Ectodermal cell (in vitro differentiated cells): ENCODE data around the gene TNS3.

Source experiments
- H3K27ac ChIP-seq: 2 replicates; pipeline ENCODE4 v1.7.0; 2013; ENCODE audit warnings: mild to moderate bottlenecking, low read depth, low read length; ENCODE audit not compliant: insufficient read depth, poor library complexity, severe bottlenecking
- H3K27me3 ChIP-seq: 2 replicates; pipeline ENCODE4 v1.7.0; 2013; ENCODE audit warnings: mild to moderate bottlenecking, low read length; ENCODE audit not compliant: insufficient read depth, control insufficient read depth, poor library complexity, severe bottlenecking
- H3K36me3 ChIP-seq: one replicate; pipeline ENCODE4 v1.7.0; 2013; ENCODE audit warnings: low read length; ENCODE audit not compliant: control insufficient read depth, insufficient read depth
- H3K4me1 ChIP-seq: one replicate; pipeline ENCODE4 v1.7.0; 2013; ENCODE audit warnings: low read length; ENCODE audit not compliant: control insufficient read depth, insufficient read depth
- H3K4me3 ChIP-seq: 2 replicates; pipeline ENCODE4 v1.7.0; 2013; ENCODE audit warnings: low read depth, low read length, control low read depth; ENCODE audit not compliant: insufficient read depth
- H3K9me3 ChIP-seq: 2 replicates; pipeline ENCODE4 v1.7.0; 2013; ENCODE audit warnings: mild to moderate bottlenecking, low read length, moderate library complexity; ENCODE audit not compliant: control insufficient read depth
- WGBS, 2 experiments: methylation state at CpG; one replicate each; pipeline ENCODE4 v1.1.7; 2013; ENCODE audit warnings: missing lambda C conversion rate in 2 of 2; 5-methylcytosine and 5-hydroxymethylcytosine counted together

The TNS3 gene

DNA sequence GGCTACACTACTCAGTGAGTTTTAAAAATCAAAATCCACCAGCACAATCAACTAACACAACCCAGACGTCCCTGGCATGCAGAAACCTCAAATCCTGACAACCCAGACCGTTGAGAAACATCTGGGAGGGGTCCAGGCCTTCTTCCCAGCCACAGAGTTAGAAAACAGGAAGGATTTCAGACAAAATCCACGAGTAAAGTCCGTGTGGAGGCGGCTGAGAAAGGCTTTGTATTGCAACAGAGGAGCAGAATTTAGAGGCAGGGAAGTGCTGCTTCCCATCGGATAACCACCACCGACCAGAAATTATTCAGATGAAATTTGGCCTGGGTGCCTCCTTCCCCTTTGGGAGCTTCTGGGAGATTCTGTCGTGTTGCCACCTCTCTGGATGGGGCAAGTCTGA is 61.5 kb downstream of the TNS3 start:
- H3K27me3 ChIP-seq, result no peaks in the 10 kb centered on the region
- H3K9me3 ChIP-seq, result no peaks in the 10 kb centered on the region
- peaks cover 6% of the 10 kb centered on the region for H3K4me1 ChIP-seq
- H3K27ac ChIP-seq, result no peak overlapping the region
- peaks cover 17% of the 10 kb centered on the region for H3K36me3 ChIP-seq
- H3K4me3 ChIP-seq, result no peak overlapping the region
- WGBS, 2 experiments, result 79% methylated on average over 8 of the region's 8 CpGs

DNA sequence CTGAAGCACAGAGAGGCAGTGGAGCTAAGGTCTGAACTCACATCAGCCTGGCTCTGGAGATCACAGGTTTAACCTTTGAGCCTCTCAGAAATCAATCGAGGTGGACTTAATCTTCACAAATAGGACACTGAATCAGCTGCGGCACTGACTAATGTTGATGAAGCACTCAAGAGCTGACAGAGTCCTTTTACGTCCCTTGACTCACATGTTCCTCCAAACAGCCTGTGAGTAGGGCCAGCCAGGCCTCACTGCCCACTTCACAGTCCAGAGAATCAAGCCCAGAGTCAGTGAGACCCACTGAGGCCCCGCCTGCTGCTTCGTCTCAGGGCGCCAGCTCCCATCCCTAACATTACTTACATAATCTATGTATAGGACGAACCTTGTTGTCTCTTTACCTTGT is 63.1 kb downstream of the TNS3 start:
- Histone ChIP-seq H3K9me3 (no peaks in the 10 kb centered on the region), H3K27ac (no peak overlapping the region), H3K4me1 (peaks cover 10% of the 10 kb centered on the region), H3K36me3 (peaks cover 9% of the 10 kb centered on the region), H3K4me3 (no peak overlapping the region), H3K27me3 (no peaks in the 10 kb centered on the region)
- WGBS, 2 experiments, result 95 to 96% methylated on average over 7 of the region's 7 CpGs

GRCh38 chr7:47517821-47518480 is 64.0 kb downstream of the TNS3 start:
- Histone ChIP-seq H3K36me3 (peaks cover 5% of the 10 kb centered on the region), H3K9me3 (no peaks in the 10 kb centered on the region), H3K4me1 (peaks cover 11% of the 10 kb centered on the region), H3K27me3 (no peaks in the 10 kb centered on the region), H3K27ac (no peak overlapping the region), H3K4me3 (no peak overlapping the region)
- WGBS, 2 experiments, result 93 to 95% methylated on average over 10 of the region's 10 CpGs

DNA sequence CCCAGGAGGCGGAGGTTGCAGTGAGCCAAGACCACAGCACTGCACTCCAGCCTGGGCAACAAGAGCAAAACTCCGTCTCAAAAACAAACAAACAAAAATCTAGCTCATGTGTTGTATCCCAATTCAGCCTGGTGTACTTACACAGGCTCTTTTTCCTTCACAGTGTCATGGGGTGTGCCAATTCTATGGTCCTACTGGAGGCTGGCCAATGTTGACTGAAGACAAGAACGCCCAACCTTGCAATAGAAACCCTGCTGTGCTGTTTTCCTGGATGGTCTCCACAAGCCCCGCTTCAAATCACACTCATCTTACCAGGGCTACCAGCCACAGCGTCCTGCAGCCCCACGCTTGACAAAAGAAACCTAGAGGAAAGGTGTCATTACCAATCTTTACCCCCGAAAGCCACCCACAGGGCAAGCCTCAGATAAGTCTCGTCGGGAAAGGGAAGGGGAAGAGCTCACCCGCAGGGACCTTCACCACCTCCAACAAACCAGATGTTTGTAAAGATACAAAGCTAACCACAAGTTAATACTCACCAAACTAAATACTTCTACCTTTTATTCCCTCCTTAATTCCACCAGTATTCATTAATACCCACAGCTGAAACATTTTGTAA is 64.8 kb downstream of the TNS3 start:
- Histone ChIP-seq H3K27me3 (no peaks in the 10 kb centered on the region), H3K9me3 (no peaks in the 10 kb centered on the region), H3K27ac (no peak overlapping the region), H3K4me3 (no peak overlapping the region), H3K4me1 (peaks cover 11% of the 10 kb centered on the region), H3K36me3 (peaks cover 5% of the 10 kb centered on the region)
- 92% methylated on average over 9 to 10 of the region's 10 CpGs for WGBS, 2 experiments

DNA sequence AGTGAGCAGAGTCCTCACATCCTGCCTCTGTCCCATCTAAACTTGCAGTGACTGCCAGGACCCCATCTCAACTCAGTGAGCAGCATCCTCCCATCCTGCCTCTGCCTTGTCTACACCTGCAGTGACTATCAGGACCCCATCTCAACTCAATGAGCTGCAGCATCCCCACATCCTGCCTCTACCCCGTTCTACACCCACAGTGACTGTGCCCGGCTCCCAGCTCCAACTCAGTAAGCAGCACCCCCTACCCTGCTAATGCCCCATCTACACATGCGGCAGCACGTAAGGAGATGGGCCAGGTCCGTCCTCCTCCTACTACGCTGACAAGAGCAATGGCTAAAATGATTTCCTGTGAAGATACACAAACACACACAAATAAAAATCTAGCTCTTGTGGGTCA is 65.5 kb downstream of the TNS3 start:
- Histone ChIP-seq H3K36me3 (peaks cover 5% of the 10 kb centered on the region), H3K4me1 (peaks cover 10% of the 10 kb centered on the region), H3K4me3 (no peak overlapping the region), H3K27ac (no peak overlapping the region), H3K27me3 (no peaks in the 10 kb centered on the region), H3K9me3 (no peaks in the 10 kb centered on the region)
- WGBS, 2 experiments, result 88 to 91% methylated on average over 6 of the region's 6 CpGs

GRCh38 chr7:47515305-47515834 is 66.5 kb downstream of the TNS3 start:
- Histone ChIP-seq H3K9me3 (no peaks in the 10 kb centered on the region), H3K4me1 (peaks cover 5% of the 10 kb centered on the region), H3K4me3 (no peak overlapping the region), H3K27me3 (no peaks in the 10 kb centered on the region), H3K36me3 (peaks cover 5% of the 10 kb centered on the region), H3K27ac (no peak overlapping the region)
- WGBS, 2 experiments, result 93 to 95% methylated on average over 7 of the region's 7 CpGs

DNA sequence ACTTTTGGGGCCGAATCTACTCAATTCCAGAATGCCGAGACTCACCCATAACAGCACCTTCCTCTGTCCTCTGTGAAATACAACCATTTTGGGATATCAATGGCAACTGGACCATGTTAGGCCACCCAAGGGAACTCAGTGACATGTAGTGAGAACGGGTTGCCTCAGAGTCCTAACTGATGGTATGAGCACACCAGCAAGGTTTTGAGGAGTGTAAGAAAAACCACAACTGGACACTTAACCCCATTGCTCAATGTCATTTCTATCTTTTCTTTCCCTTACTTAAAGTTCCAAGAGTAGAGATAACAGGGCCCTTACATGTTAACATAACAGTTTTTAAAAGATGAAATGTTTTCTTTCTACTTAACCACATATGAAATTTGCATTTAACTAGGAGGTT is 67.1 kb downstream of the TNS3 start:
- H3K27ac ChIP-seq, result no peak overlapping the region
- H3K4me1 ChIP-seq, result peaks cover 5% of the 10 kb centered on the region
- 92 to 93% methylated on average over 3 of the region's 3 CpGs for WGBS, 2 experiments

DNA sequence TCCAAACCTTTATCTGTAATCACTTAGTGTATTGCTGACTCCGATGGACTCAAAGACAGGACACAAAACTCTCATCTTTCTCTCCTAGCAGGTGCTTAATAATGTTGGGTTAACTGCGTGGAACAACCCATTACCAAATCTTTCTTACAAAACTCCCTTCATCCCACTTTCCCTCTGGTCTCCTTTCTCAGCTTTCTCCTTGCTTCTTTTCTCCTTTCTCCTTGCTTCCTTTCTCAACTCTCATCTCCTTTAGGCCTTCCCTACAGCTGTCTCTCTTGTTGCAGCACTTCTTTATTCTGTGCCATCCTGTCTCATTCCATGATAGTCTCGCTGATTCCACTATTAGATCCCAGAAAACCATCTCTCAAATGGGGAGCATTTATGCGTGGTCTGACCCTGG is 67.5 kb downstream of the TNS3 start:
- H3K4me3 ChIP-seq, result no peak overlapping the region
- H3K27me3 ChIP-seq, result no peaks in the 10 kb centered on the region
- WGBS, 2 experiments, result 92 to 93% methylated on average over 4 of the region's 4 CpGs
- no peaks in the 10 kb centered on the region for H3K9me3 ChIP-seq
- peaks cover 5% of the 10 kb centered on the region for H3K4me1 ChIP-seq
- H3K36me3 ChIP-seq, result peaks cover 5% of the 10 kb centered on the region
- H3K27ac ChIP-seq, result no peak overlapping the region

More for the DNA sequence above, 67.1 kb downstream of the TNS3 start:
- H3K27me3 ChIP-seq, result no peaks in the 10 kb centered on the region
- H3K9me3 ChIP-seq, result no peaks in the 10 kb centered on the region
- H3K4me3 ChIP-seq, result no peak overlapping the region
- peaks cover 5% of the 10 kb centered on the region for H3K36me3 ChIP-seq

- Histone ChIP-seq H3K27me3 (no peaks in the 10 kb centered on the region), H3K4me1 (peaks cover 5% of the 10 kb centered on the region), H3K4me3 (no peak overlapping the region), H3K9me3 (no peaks in the 10 kb centered on the region), H3K36me3 (peaks cover 5% of the 10 kb centered on the region), H3K27ac (no peak overlapping the region)
- WGBS, 2 experiments, result 76 to 77% methylated on average over 12 of the region's 12 CpGs
These were observed 68.1 kb downstream of the TNS3 start for GRCh38 chr7:47513741-47514241.

DNA sequence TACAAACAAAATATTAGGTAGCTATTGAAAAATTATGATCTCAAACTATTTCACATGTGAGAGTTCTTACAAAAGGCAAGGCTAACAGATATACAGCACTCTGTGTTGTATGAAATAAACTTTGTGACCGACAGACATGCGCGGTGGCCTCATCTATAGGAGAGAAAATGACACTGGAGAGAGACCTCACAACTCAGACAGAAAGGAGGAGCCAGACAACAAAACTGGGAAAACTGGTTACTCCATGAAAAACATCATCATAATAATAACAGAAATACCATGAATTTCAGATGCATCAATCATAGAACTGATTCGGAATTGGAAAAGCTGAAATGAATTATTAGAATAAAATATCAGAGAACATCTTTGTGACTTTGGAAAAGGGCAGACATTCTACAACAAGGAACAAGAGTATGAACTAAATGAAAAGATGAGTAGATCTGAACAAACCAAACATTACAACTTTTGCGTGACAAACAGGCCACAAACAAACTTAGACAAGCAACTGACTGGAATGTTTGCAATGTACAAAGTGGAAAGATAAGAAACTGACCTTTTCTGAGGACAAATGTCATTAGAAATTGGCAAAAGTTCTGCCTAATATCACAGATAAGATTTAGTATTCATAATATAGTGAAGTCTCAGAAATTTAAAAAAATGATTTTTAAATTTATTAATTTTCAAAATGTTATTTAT is 69.3 kb downstream of the TNS3 start:
- Histone ChIP-seq H3K27ac (no peak overlapping the region), H3K27me3 (no peaks in the 10 kb centered on the region), H3K36me3 (peaks cover 5% of the 10 kb centered on the region), H3K9me3 (no peaks in the 10 kb centered on the region), H3K4me3 (no peak overlapping the region), H3K4me1 (peaks cover 16% of the 10 kb centered on the region)
- 84 to 85% methylated on average over 5 of the region's 5 CpGs for WGBS, 2 experiments
